ENCODE measurements around the gene KAT6B.

GRCh38 chr10:74982634-74982982 lies 156.2 kb downstream of the KAT6B start:
- no peak for TF ChIP-seq BCL11A (tag by site-specific recombination; IDR thresholded peaks at IDR 0.05; ENCODE audit: low read depth)
- no peak for TF ChIP-seq CTCF (tag by site-specific recombination; IDR thresholded peaks at IDR 0.05)
- TF ChIP-seq ZBTB1 (tag by site-specific recombination; IDR thresholded peaks at IDR 0.05) = no peak
- TF ChIP-seq ZNF10 (tag by site-specific recombination; IDR thresholded peaks at IDR 0.05) = no peak
- no peak for TF ChIP-seq ZNF658 (tag by site-specific recombination; IDR thresholded peaks at IDR 0.05)
- no peak for TF ChIP-seq ZNF169 (tag by site-specific recombination; IDR thresholded peaks at IDR 0.05)
- TF ChIP-seq ZNF426 (tag by site-specific recombination; IDR thresholded peaks at IDR 0.05) = no peak
- no peak for TF ChIP-seq REST (tag by site-specific recombination; IDR thresholded peaks at IDR 0.05)
- no peak for TF ChIP-seq ZNF146 (tag by site-specific recombination; IDR thresholded peaks at IDR 0.05)
- TF ChIP-seq ZBTB26 (tag by site-specific recombination; optimal IDR thresholded peaks at IDR 0.05) = no peak

All from HEK293 (cell line).